22Rv1 (cell line): ENCODE results near the gene PPP4R3B.

Experiments used
- H3K27ac ChIP-seq: fragments of 450-650 bp; 2 replicates; pipeline ENCODE4 v1.5.1; 2017
- ZFX ChIP-seq: fragments of 450-650 bp; IDR thresholded peaks from 2 replicates; pipeline ENCODE4 v1.6.1; 2017; ENCODE audit warnings: antibody characterized with exemption, borderline replicate concordance
- TF ChIP-seq, protein P1 (sequence below): fragments of 450-650 bp; IDR thresholded peaks from 2 replicates; pipeline ENCODE4 v1.5.1; 2017; ENCODE audit warnings: mild to moderate bottlenecking

Gene PPP4R3B

DNA sequence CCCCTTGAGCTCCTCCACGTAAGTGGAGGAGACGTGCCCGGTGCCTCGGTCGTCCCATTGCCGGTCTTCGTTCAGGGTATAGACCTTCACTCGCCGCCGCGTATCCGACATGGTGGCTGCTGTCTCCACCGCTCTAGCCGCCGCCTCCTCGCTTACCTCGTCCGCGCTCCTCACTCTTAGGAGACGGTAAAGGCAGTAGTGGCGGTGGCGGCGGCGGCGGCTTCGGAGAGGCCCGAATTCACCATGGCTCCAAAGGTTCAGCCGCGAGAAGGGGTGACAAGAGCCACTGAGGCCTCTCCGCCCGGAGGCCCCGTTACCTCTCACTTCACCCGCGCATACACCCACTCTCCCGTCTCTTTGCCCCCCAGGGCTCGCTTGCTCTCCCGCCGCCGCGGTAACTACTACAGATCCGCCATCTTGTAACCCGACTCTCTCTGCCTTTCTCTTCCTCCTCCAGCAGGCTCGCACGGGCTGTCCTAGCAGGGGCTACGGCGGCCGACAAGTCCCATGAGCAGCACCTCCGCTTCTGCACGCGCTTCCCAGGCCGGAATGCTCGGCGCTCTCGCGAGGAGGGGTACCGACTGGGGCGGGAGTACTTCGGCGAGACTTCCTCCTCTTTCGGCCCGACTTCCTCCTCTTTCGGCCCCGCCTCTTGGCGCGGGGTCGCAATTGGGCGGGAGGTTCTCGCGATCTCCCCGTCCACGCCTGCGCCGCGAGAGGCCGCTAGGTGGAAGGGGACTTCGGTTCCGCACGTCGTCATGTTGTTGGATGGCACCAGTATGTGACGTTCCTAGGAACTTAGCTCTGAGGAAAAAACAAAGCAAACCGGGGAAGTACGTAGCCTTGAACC, at the start of gene PPP4R3B:
Gene PPP4R3B, minus strand, starts transcription at position 448 of the 850 bp plus-strand sequence. Its CDS starts 337 bp downstream, at position 111.
- H3K27ac ChIP-seq: peak within 1 kb of the TSS; percentile 96
- TF ChIP-seq, protein P1, sequence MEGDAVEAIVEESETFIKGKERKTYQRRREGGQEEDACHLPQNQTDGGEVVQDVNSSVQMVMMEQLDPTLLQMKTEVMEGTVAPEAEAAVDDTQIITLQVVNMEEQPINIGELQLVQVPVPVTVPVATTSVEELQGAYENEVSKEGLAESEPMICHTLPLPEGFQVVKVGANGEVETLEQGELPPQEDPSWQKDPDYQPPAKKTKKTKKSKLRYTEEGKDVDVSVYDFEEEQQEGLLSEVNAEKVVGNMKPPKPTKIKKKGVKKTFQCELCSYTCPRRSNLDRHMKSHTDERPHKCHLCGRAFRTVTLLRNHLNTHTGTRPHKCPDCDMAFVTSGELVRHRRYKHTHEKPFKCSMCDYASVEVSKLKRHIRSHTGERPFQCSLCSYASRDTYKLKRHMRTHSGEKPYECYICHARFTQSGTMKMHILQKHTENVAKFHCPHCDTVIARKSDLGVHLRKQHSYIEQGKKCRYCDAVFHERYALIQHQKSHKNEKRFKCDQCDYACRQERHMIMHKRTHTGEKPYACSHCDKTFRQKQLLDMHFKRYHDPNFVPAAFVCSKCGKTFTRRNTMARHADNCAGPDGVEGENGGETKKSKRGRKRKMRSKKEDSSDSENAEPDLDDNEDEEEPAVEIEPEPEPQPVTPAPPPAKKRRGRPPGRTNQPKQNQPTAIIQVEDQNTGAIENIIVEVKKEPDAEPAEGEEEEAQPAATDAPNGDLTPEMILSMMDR: peak; percentile 43
- no peak for TF ChIP-seq ZFX

DNA sequence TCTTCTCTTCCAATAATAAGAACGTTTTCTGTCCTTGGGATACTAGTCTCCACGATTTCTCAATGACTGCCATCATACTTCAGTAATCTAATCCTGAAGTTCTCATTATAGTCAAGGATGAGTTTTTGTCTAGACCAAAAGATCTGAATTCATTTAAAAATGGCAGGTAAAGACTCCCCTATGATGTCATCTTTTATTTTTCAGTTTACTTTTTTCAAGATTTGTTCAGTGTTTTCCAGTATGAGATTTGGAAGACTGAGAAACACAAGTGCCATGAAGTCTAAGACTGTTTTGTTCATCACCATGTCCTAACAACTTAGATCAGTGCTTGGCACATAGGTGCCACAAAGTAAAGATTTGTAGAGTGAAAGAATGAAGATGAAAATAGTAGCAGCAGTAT, 35.8 kb upstream of the PPP4R3B start:
- TF ChIP-seq, protein P1: no peak
- H3K27ac ChIP-seq: no peak overlapping the region

DNA sequence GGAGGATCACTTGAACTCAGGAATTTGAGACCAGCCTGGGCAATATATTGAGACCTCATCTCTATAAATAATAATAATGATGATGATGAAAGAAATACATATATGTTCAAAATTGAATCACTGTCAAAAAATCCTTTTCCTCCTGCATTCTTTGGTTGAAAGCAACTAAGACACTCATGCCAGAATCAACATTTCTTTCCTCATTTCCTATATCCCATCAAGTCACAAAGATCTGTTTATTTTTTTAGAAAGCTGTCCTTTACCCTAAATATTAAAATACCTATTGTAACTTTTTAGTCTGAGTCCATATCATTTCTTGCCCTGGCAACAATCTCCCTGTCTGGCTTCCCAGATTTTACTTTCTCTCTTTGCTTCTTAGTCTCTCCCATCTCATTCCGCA, 31.8 kb upstream of the PPP4R3B start:
- H3K27ac ChIP-seq: no peak overlapping the region
- TF ChIP-seq ZFX: no peak
- TF ChIP-seq, protein P1: no peak

DNA sequence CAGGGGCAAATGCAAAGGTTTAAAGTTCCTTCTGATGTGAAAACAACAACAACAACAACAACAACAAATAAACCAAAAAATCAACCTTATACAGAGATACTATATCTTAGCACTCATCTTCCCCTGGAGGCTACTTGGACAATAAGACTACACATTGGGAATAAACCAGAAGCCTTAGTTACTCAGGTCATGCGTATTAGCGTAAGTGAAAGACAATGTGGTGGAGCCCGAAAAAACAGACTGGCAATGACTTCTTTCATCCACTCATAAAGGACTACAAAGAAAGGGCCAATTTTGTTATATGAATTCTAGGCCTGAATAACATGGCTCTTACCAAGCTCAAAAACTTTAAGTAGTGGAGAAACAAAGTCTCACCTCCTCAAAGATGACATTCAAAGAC, 19.4 kb upstream of the PPP4R3B start:
- no peak overlapping the region for H3K27ac ChIP-seq
- TF ChIP-seq, protein P1: no peak
- TF ChIP-seq ZFX: no peak

DNA sequence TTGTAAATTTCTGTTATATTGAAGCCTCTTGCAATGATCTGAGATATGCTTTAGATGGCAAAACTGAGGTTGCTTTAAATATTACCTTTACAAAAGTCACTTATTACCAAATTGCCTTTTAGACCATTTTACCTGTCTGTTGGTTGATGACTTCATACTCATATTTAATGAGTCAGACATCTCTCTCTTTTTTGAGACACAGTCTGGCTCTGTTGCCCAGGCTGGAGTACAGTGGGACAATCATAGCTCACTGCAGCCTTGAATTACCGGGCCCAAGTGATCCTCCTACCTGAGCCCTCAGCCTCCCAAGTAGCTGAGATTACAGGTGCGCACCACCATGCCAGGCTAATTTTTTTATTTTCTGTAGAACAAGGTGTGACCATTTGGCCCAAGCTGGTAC, 11.5 kb upstream of the PPP4R3B start:
- H3K27ac ChIP-seq: no peak overlapping the region
- TF ChIP-seq, protein P1: no peak
- no peak for TF ChIP-seq ZFX

DNA sequence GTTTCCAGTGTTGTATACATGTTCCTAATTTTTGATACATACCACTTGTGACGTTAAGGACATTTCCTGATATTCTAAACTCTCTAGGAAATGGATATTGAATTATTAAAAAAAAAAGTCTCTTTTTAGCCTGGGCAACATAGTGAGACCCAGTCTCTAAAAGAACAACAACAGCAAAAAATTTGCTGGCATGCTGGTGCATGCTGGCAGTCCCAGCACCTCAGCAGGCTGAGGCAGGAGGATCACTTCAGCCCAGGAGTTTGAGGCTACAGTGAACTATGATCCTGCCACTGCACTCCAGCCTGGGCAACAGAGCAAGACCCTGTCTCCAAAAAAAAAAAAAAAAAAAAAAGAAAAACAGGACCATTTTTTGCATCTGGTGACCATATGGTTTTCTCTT, 10.5 kb upstream of the PPP4R3B start:
- H3K27ac ChIP-seq: no peak overlapping the region
- TF ChIP-seq, protein P1: no peak
- no peak for TF ChIP-seq ZFX

DNA sequence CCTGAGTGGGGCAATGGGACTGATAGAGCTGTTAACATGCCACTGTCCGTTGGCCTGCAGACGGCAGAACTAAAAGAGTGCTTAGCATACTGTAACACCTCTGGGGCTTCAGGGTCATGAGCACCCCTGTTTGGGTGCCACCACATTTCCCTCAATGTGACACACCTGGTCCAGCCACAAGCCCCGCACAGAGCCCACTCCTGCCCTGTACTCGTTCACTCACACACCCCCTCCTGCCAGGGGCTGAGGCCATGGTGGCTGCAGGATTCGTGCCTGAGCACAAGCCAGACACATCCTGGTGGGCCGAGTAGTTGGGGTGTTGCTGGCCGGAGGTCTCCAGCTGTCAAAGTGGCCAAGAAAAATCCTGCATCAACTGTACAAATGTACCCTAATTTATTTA, 4.4 kb upstream of the PPP4R3B start:
- no peak for TF ChIP-seq ZFX
- TF ChIP-seq, protein P1: no peak
- H3K27ac ChIP-seq: no peak overlapping the region
